ENCODE measurements around the gene ZNF189.

ZNF189 gene

GRCh38 chr9:101448680-101449070 lies 50.0 kb downstream of the ZNF189 start:
- H3K4me3 ChIP-seq (replicated peaks; ENCODE audit: insufficient read depth, low read length), result no peak overlapping the region
- DNase-seq (ENCODE audit: low read depth in 1 of 2, low spot score in 1 of 2), result no peak
- no peak for TF ChIP-seq CTCF (IDR thresholded peaks at IDR 0.05; ENCODE audit: insufficient read depth, low read length)
- TF ChIP-seq GABPA (IDR thresholded peaks at IDR 0.05; ENCODE audit: low read depth), result no peak
- TF ChIP-seq SPI1 (IDR thresholded peaks at IDR 0.05; ENCODE audit: borderline replicate concordance, low read depth), result no peak
- no peak for TF ChIP-seq REST (IDR thresholded peaks at IDR 0.05; ENCODE audit: insufficient replicate concordance, low read depth)
- no peak for TF ChIP-seq POLR2AphosphoS5 (IDR thresholded peaks at IDR 0.05; ENCODE audit: low read depth)

GRCh38 chr9:101449071-101449721 lies 50.5 kb downstream of the ZNF189 start:
- H3K27ac ChIP-seq (replicated peaks), result no peak overlapping the region

More at GRCh38 chr9:101448680-101449070, 50.0 kb downstream of the ZNF189 start:
- Histone ChIP-seq H3K27me3 (ENCODE audit: insufficient read depth, poor library complexity, severe bottlenecking) (peaks cover 11% of the 10 kb centered on the region), H3K27ac (replicated peaks) (no peak overlapping the region)

More at GRCh38 chr9:101449071-101449721, 50.5 kb downstream of the ZNF189 start:
- H3K4me3 ChIP-seq (replicated peaks; ENCODE audit: insufficient read depth, low read length), result peak overlapping the region; percentile 38
- peaks cover 11% of the 10 kb centered on the region for H3K27me3 ChIP-seq (ENCODE audit: insufficient read depth, poor library complexity, severe bottlenecking)
- no peak for TF ChIP-seq SPI1 (IDR thresholded peaks at IDR 0.05; ENCODE audit: borderline replicate concordance, low read depth)
- TF ChIP-seq REST (IDR thresholded peaks at IDR 0.05; ENCODE audit: insufficient replicate concordance, low read depth), result no peak
- TF ChIP-seq CTCF (IDR thresholded peaks at IDR 0.05; ENCODE audit: insufficient read depth, low read length), result peak; percentile 3
- TF ChIP-seq GABPA (IDR thresholded peaks at IDR 0.05; ENCODE audit: low read depth), result no peak
- no peak for TF ChIP-seq POLR2AphosphoS5 (IDR thresholded peaks at IDR 0.05; ENCODE audit: low read depth)
- peak in 1 of 2 experiments; percentile 27 for DNase-seq (ENCODE audit: low read depth in 1 of 2, low spot score in 1 of 2)
